B cell (primary cell): ENCODE measurements around the gene ZC3HAV1L. TPM values are rescaled to one million over a fixed set of nuclear protein-coding genes. Genes with fewer than 3 reads are reported as not detected.
A peak's percentile ranks its signal among the peaks of the same experiment; 100 is the strongest.

Experiments used
- ATAC-seq: fragments of 200-7000 bp; cut with Tn5 transposase; one replicate; pipeline ENCODE4 v1.10.0; 2021; ENCODE audit warnings: low read depth, mild to moderate bottlenecking, moderate number of reproducible peaks, moderate library complexity
- CTCF ChIA-PET: fragments of 350-600 bp; sonication (Branson Sonifier 250); formaldehyde crosslinking; loops from one replicate; lab custom pipeline; 2021; ENCODE audit warnings: antibody characterized with exemption, inconsistent platforms; lab: Charles Lee
- POLR2A ChIA-PET: fragments of 350-600 bp; sonication (Branson Sonifier 250); formaldehyde crosslinking; loops from one replicate; lab custom pipeline; 2021; ENCODE audit warnings: antibody characterized with exemption; lab: Charles Lee
- DNase-seq: peaks from one replicate; pipeline ENCODE4 v3.0.0; 2013
- H2AFZ ChIP-seq: 2 replicates; pipeline ENCODE4 v1.6.1; 2012; ENCODE audit warnings: mild to moderate bottlenecking, low read depth, low read length; ENCODE audit not compliant: insufficient read depth, poor library complexity, severe bottlenecking
- H3K27ac ChIP-seq, 2 donors: 1 replicate in 1 of 2; 2 replicates in 1 of 2; pipeline ENCODE4 v1.5.1; 2012 to 2013; ENCODE audit warnings: low read length in 2 of 2, mild to moderate bottlenecking in 2 of 2, moderate library complexity in 1 of 2
- H3K27me3 ChIP-seq, 4 experiments: fragments of 200-600 bp in 1 of 4; sonication (generic) in 1 of 4; replicated peaks in 1 of 4; 1 replicate in 2 of 4; 2 replicates in 2 of 4; pipeline versions ENCODE4 v1.6.1 to v1.7.0; 2013 to 2016; ENCODE audit warnings: low read length in 3 of 4, mild to moderate bottlenecking in 2 of 4, mixed read lengths in 1 of 4, moderate library complexity in 1 of 4; ENCODE audit not compliant: insufficient read depth in 4 of 4, control insufficient read depth in 3 of 4; ENCODE audit errors: control extremely low read depth in 1 of 4
- H3K36me3 ChIP-seq, 2 experiments: replicated peaks in 1 of 2; 1 replicate in 1 of 2; 2 replicates in 1 of 2; pipeline versions ENCODE4 v1.6.1 to v1.7.1; 2013; ENCODE audit warnings: low read length in 1 of 2; ENCODE audit not compliant: insufficient read depth in 2 of 2, control insufficient read depth in 1 of 2; ENCODE audit errors: control extremely low read depth in 1 of 2, extremely low read depth in 1 of 2
- H3K4me1 ChIP-seq, 2 donors: fragments of 200-600 bp in 1 of 2; sonication (generic) in 1 of 2; 1 replicate in 1 of 2; 2 replicates in 1 of 2; pipeline versions ENCODE4 v1.5.1 to v1.6.1; 2013 to 2017; ENCODE audit warnings: low read length in 2 of 2; ENCODE audit not compliant: control insufficient read depth in 2 of 2, insufficient read depth in 2 of 2
- H3K4me2 ChIP-seq: replicated peaks from 2 replicates; pipeline ENCODE3; 2012; ENCODE audit warnings: mild to moderate bottlenecking, low read depth, low read length; ENCODE audit not compliant: poor library complexity, severe bottlenecking
- H3K4me3 ChIP-seq, 5 experiments: fragments of 200-600 bp in 1 of 5; sonication (generic) in 1 of 5; 1 replicate in 3 of 5; 2 replicates in 2 of 5; pipeline versions ENCODE4 v1.5.1 to v1.7.0; 2011 to 2016; ENCODE audit warnings: low read length in 4 of 5, mild to moderate bottlenecking in 4 of 5, low read depth in 2 of 5, control low read depth in 1 of 5, moderate library complexity in 1 of 5; ENCODE audit not compliant: insufficient read depth in 1 of 5; ENCODE audit errors: control extremely low read depth in 1 of 5, extremely low read depth in 1 of 5
- H3K79me2 ChIP-seq: fragments of 200-600 bp; sonication (generic); one replicate; pipeline ENCODE4 v1.6.0; 2016; ENCODE audit warnings: low read length; ENCODE audit not compliant: control insufficient read depth, insufficient read depth
- H3K9ac ChIP-seq: fragments of 200-600 bp; sonication (generic); 2 replicates; pipeline ENCODE4 v1.6.1; 2017; ENCODE audit warnings: mild to moderate bottlenecking, low read length, moderate library complexity
- H3K9me3 ChIP-seq, 3 donors: one replicate each; pipeline versions ENCODE4 v1.6.1 to v1.7.1; 2013; ENCODE audit warnings: low read length in 2 of 3; ENCODE audit not compliant: control insufficient read depth in 2 of 3, insufficient read depth in 1 of 3; ENCODE audit errors: control extremely low read depth in 1 of 3
- H4K20me1 ChIP-seq: 2 replicates; pipeline ENCODE4 v1.6.0; 2012; ENCODE audit warnings: mild to moderate bottlenecking, low read length; ENCODE audit not compliant: insufficient read depth, control insufficient read depth, poor library complexity, severe bottlenecking
- H3K27ac Mint-ChIP-seq: one replicate; pipeline ENCODE4 v1.8.0; 2021; ENCODE audit warnings: mixed read lengths
- H3K27me3 Mint-ChIP-seq: one replicate; pipeline ENCODE4 v1.8.0; 2021; ENCODE audit warnings: mixed read lengths
- H3K4me1 Mint-ChIP-seq: one replicate; pipeline ENCODE4 v1.8.0; 2021; ENCODE audit warnings: mixed read lengths
- H3K4me3 Mint-ChIP-seq: one replicate; pipeline ENCODE4 v1.8.0; 2021; ENCODE audit warnings: mixed read lengths
- H3K9me3 Mint-ChIP-seq: one replicate; pipeline ENCODE4 v1.8.0; 2022; ENCODE audit warnings: mixed read lengths; ENCODE audit not compliant: insufficient read depth
- CTCF ChIP-seq: fragments of 200-600 bp; IDR thresholded peaks from one replicate; pipeline ENCODE4 v1.8.0; 2022; ENCODE audit warnings: antibody characterized with exemption, mild to moderate bottlenecking
- EZH2 ChIP-seq: IDR thresholded peaks from 2 replicates; pipeline ENCODE4 v1.6.1; 2012; ENCODE audit warnings: borderline replicate concordance, low read depth, mild to moderate bottlenecking, moderate library complexity, low read length; ENCODE audit not compliant: insufficient read depth, poor library complexity, severe bottlenecking
- WGBS: methylation state at CpG from one replicate; pipeline ENCODE4 v1.1.5; 2013; ENCODE audit warnings: missing lambda C conversion rate; ENCODE audit not compliant: insufficient coverage; 5-methylcytosine and 5-hydroxymethylcytosine counted together
- intact Hi-C: fragments of 100-400 bp; cut with micrococcal nuclease; formaldehyde crosslinking; loops from one replicate; pipeline ENCODE4 v1.10.0; 2022
- polyA plus RNA-seq: library from polyadenylated mRNA; depleted of rRNA; stranded (reverse); fragments of >200 nt; gene quantifications from 2 replicates; pipeline ENCODE4 v1.2.3, GENCODE V29; 2012
- total RNA-seq, 2 donors: library from RNA; stranded (reverse); fragments of 120-200 nt in 1 of 2; gene quantifications; 1 replicate in 1 of 2; 2 replicates in 1 of 2; pipeline versions ENCODE4 v1.2.3 to v1.2.4, GENCODE V29; 2013 to 2022

ZC3HAV1L gene
- total and polyA plus RNA-seq, 2 donors (not counting 1 experiment from before 2014, with no cell fraction given): 0.82 to 1.8 TPM

GRCh38 chr7:139044813-139045794, 9.3 kb upstream of the ZC3HAV1L start:
- H3K9ac ChIP-seq: no peak overlapping the region
- H3K4me2 ChIP-seq: peak overlapping the region; percentile 29
- 0% methylated on average over 1 of the region's 5 CpGs for WGBS
- H3K9me3 ChIP-seq: no peaks in the 10 kb centered on the region
- Mint-ChIP-seq H3K4me3 (peak overlapping the region; percentile 29), H3K9me3 (no peaks in the 10 kb centered on the region), H3K4me1 (peaks cover 38% of the 10 kb centered on the region), H3K27me3 (no peaks in the 10 kb centered on the region), H3K27ac (peak overlapping the region; percentile 76)
- no peak overlapping the region for H2AFZ ChIP-seq
- no peaks in the 10 kb centered on the region for H3K79me2 ChIP-seq
- peak overlapping the region; percentile 19 to 70 for H3K27ac ChIP-seq
- POLR2A ChIA-PET: no interaction called here
- intact Hi-C loops: loop anchor here (5.0 kb wide), 1 partner anchor 52 kb away; no protein-coding TSS in a partner anchor
- DNase-seq (peak; percentile 50), ATAC-seq (peak; percentile 59)
- H3K27me3 ChIP-seq: no peaks in the 10 kb centered on the region
- CTCF ChIA-PET: interaction anchor here (1.2 to 1.7 kb wide), 3 partner anchors 28 to 83 kb away, joined by 3 to 6 read pairs (median 5); no protein-coding TSS in a partner anchor
- H3K36me3 ChIP-seq: peaks cover 19 to 32% of the 10 kb centered on the region in 2 experiments
- TF ChIP-seq EZH2: no peak
- no peak for TF ChIP-seq CTCF
- peaks cover 11% of the 10 kb centered on the region for H4K20me1 ChIP-seq
- no peak overlapping the region for H3K4me3 ChIP-seq
- peaks cover 23 to 33% of the 10 kb centered on the region in 2 donors for H3K4me1 ChIP-seq
